K562 (cell line): ENCODE results near the gene GALNT7. TPM values are rescaled to one million over a fixed set of nuclear protein-coding genes. Genes with fewer than 3 reads are reported as not detected.

ENCODE experiments used
- ATAC-seq: fragments of 200-7000 bp; cut with Tn5 transposase; 3 replicates; pipeline ENCODE4 v1.9.1; 2020; ENCODE audit warnings: moderate library complexity
- BruUV-seq: library from RNA; stranded (reverse); fragments of 400-500 nt; replicated peaks from 2 replicates; lab custom pipeline; 2021; lab: Mats Ljungman, UMichigan
- CTCF ChIA-PET: fragments of 300-600 bp; formaldehyde crosslinking; extraction: SDS; loops from one replicate; lab custom pipeline; 2021; ENCODE audit warnings: low intra/inter-chr PET ratio; lab: Yijun Ruan, JAX
- POLR2A ChIA-PET: fragments of 300-600, 350-650 bp; sonication (Branson Sonifier 250); formaldehyde crosslinking; extraction: SDS; loops from one replicate; lab custom pipeline; 2021; ENCODE audit warnings: antibody characterized with exemption, inconsistent platforms; lab: Yijun Ruan, JAX
- DNase-seq, 4 experiments: peaks; one replicate each; pipeline versions ENCODE4 v3.0.0 to v3.0.0-alpha.2; 2011 to 2018; ENCODE audit warnings: low spot score in 3 of 4, mixed read lengths in 3 of 4; ENCODE audit errors: extremely low read depth in 1 of 4
- FAIRE-seq: peaks from 2 replicates; lab custom pipeline; 2011; peaks lifted over from hg19 to GRCh38; lab: Jason Lieb, UNC
- H2AFZ ChIP-seq: 2 replicates; pipeline ENCODE4 v1.6.0; 2011; ENCODE audit warnings: low read depth, low read length, control low read depth, inconsistent platforms
- H3K27ac ChIP-seq: fragments of 200-600 bp; 3 replicates; pipeline ENCODE4 v1.8.0; 2011; ENCODE audit warnings: low read depth, mild to moderate bottlenecking, control low read depth, inconsistent platforms, low read length, moderate library complexity, mixed read lengths; ENCODE audit errors: extremely low read depth
- H3K27me3 ChIP-seq, 2 experiments: fragments of 300-600 bp in 1 of 2; 2 replicates in 1 of 2; 3 replicates in 1 of 2; pipeline versions ENCODE4 v1.6.0 to v1.8.0; 2011; ENCODE audit warnings: inconsistent platforms in 2 of 2, low read length in 2 of 2, mild to moderate bottlenecking in 1 of 2, mixed read lengths in 1 of 2, moderate library complexity in 1 of 2; ENCODE audit not compliant: control insufficient read depth in 2 of 2, insufficient read depth in 2 of 2
- H3K36me3 ChIP-seq: fragments of 300-600 bp; 3 replicates; pipeline ENCODE4 v1.8.0; 2011; ENCODE audit warnings: mild to moderate bottlenecking, low read length, inconsistent platforms; ENCODE audit not compliant: control insufficient read depth, insufficient read depth
- H3K4me1 ChIP-seq, 2 experiments: fragments of 200-600 bp in 1 of 2; replicated peaks in 1 of 2; 2 replicates in 1 of 2; 3 replicates in 1 of 2; pipeline versions ENCODE4 v1.5.1 to v1.8.0; 2011; ENCODE audit warnings: inconsistent platforms in 2 of 2, low read length in 2 of 2, mild to moderate bottlenecking in 1 of 2, mixed read lengths in 1 of 2, moderate library complexity in 1 of 2; ENCODE audit not compliant: control insufficient read depth in 2 of 2, insufficient read depth in 2 of 2
- H3K4me2 ChIP-seq: 2 replicates; pipeline ENCODE4 v1.6.1; 2011; ENCODE audit warnings: low read length, control low read depth, inconsistent platforms, mixed read lengths; ENCODE audit not compliant: insufficient read depth
- H3K4me3 ChIP-seq: fragments of 200-600 bp; sonication (generic), shearing (Covaris generic); 2 replicates; pipeline ENCODE4 v1.5.1; 2016; ENCODE audit warnings: control low read depth, inconsistent platforms
- H3K79me2 ChIP-seq: fragments of 200-600 bp; 3 replicates; pipeline ENCODE4 v1.8.0; 2011; ENCODE audit warnings: low read length, inconsistent platforms; ENCODE audit not compliant: control insufficient read depth, insufficient read depth
- H3K9ac ChIP-seq, 2 experiments: 2 replicates each; pipeline versions ENCODE4 v1.6.0 to v1.6.1; 2011; ENCODE audit warnings: low read depth in 2 of 2, low read length in 2 of 2, control low read depth in 1 of 2, inconsistent platforms in 1 of 2, mild to moderate bottlenecking in 1 of 2, mixed read lengths in 1 of 2; ENCODE audit not compliant: insufficient read depth in 1 of 2
- H3K9me1 ChIP-seq: one replicate; pipeline ENCODE4 v1.6.0; 2011; ENCODE audit warnings: inconsistent platforms, mild to moderate bottlenecking, low read length, moderate library complexity; ENCODE audit not compliant: control insufficient read depth, insufficient read depth
- H3K9me3 ChIP-seq: replicated peaks from 2 replicates; pipeline ENCODE4 v1.5.1; 2011; ENCODE audit warnings: low read depth, low read length, inconsistent platforms; ENCODE audit not compliant: control insufficient read depth, insufficient read depth
- H4K20me1 ChIP-seq: replicated peaks from 2 replicates; pipeline ENCODE4 v1.6.1; 2011; ENCODE audit warnings: low read length, inconsistent platforms, mixed read lengths; ENCODE audit not compliant: control insufficient read depth, insufficient read depth
- E2F3 ChIP-seq: fragments of 250-450 bp; sonication (Bioruptor Pico); IDR thresholded peaks from 2 replicates; pipeline ENCODE4 v1.4.0; 2020; ENCODE audit warnings: mild to moderate bottlenecking
- EZH2 ChIP-seq: IDR thresholded peaks from 2 replicates; pipeline ENCODE4 v1.6.1; 2012; ENCODE audit warnings: low read depth, mild to moderate bottlenecking, inconsistent platforms, low read length, borderline replicate concordance
- NCOA6 ChIP-seq: fragments of 450-650 bp; IDR thresholded peaks from 2 replicates; pipeline ENCODE4 v1.6.1; 2017; ENCODE audit warnings: mild to moderate bottlenecking
- OTX1 ChIP-seq: fragments of 450-650 bp; formaldehyde crosslinking; IDR thresholded peaks from 2 replicates; pipeline ENCODE4 v1.4.0; 2022; ENCODE audit warnings: mild to moderate bottlenecking
- PPARD ChIP-seq: fragments of 250-450 bp; sonication (Bioruptor Pico); IDR thresholded peaks from 2 replicates; pipeline ENCODE4 v1.8.0; 2022; ENCODE audit warnings: inconsistent platforms, mild to moderate bottlenecking, moderate library complexity
- TCF15 ChIP-seq: fragments of 250-450 bp; sonication (Bioruptor Pico); IDR thresholded peaks from 2 replicates; pipeline ENCODE4 v1.8.0; 2022; ENCODE audit warnings: moderate library complexity, mild to moderate bottlenecking, inconsistent platforms
- ZNF444 ChIP-seq: fragments of 250-450 bp; sonication (Bioruptor Pico); IDR thresholded peaks from 2 replicates; pipeline ENCODE4 v1.4.0; 2020; ENCODE audit warnings: mild to moderate bottlenecking, moderate library complexity
- WGBS: fragments of 100-300 bp; shearing (Covaris generic); methylation state at CpG from one replicate; pipeline ENCODE4 v1.1.6; 2016; ENCODE audit warnings: low coverage, mixed read lengths; ENCODE audit not compliant: insufficient coverage; ENCODE audit errors: missing lambda C conversion rate; 5-methylcytosine and 5-hydroxymethylcytosine counted together
- in situ Hi-C: fragments of 300-500 bp; cut with MboI; formaldehyde crosslinking; loops from 4 replicates; pipeline ENCODE4 v1.15.0; 2018; ENCODE audit warnings: inconsistent platforms, mixed read lengths
- intact Hi-C: fragments of 100-400 bp; cut with micrococcal nuclease; formaldehyde crosslinking; loops from 2 replicates; pipeline ENCODE4 v1.14.2; 2022
- polyA plus RNA-seq, 8 experiments: library from polyadenylated mRNA; depleted of rRNA in 4 of 8; stranded (reverse) in 5 of 8; unstranded in 3 of 8; fragments of >200 nt; fragmentation: Nextera tagmentation in 2 of 8; fragmentation: Illumina TruSeq in 1 of 8; extraction: Ambion mirVana in 2 of 8; extraction: Trizol in 1 of 8; gene quantifications; 2 replicates each; pipeline versions ENCODE4 v1.2.1 to v1.2.3, GENCODE V29; 2011 to 2014; ENCODE audit warnings: inconsistent platforms in 1 of 8, missing spikeins in 1 of 8
- total RNA-seq, 7 experiments: library from RNA; depleted of rRNA in 6 of 7; stranded (reverse); fragments of >200 nt in 6 of 7; fragmentation: Illumina TruSeq in 2 of 7; extraction: Trizol in 2 of 7; gene quantifications; 2 replicates each; pipeline versions ENCODE4 v1.2.1 to v1.2.3, GENCODE V29; 2011 to 2021; ENCODE audit warnings: low replicate concordance in 1 of 7
- TF ChIP-seq, protein P1 (sequence below): sonication (generic); formaldehyde crosslinking; IDR thresholded peaks from 2 replicates; pipeline ENCODE4 v1.8.1; 2022; ENCODE audit warnings: missing genetic modification reagents

GALNT7 gene
- total and polyA plus RNA-seq, 9 of the 15 experiments (the other 6 are each of a cell fraction or from before 2014, with no cell fraction given), result 16.7 to 38.7 (median 31.1) TPM

- 91% methylated on average over 2 of the region's 2 CpGs for WGBS
- POLR2A ChIA-PET, result interaction anchor here (0.7 kb wide), 1 partner anchor 14 kb away, joined by 3 read pairs; no protein-coding TSS in a partner anchor
- Histone ChIP-seq H3K27ac (no peak overlapping the region), H3K4me2 (no peak overlapping the region), H3K9ac (no peak overlapping the region), H4K20me1 (peaks cover 14% of the 10 kb centered on the region; the same call in 1 of the 2 replicates), H3K9me3 (no peaks in the 10 kb centered on the region), H3K4me1 (peaks cover 5 to 30% of the 10 kb centered on the region in 2 experiments; a peak in 3 of 5 replicates), H3K36me3 (no peaks in the 10 kb centered on the region), H3K9me1 (no peaks in the 10 kb centered on the region), H3K79me2 (peaks cover 65% of the 10 kb centered on the region), H3K4me3 (no peak overlapping the region), H2AFZ (no peak overlapping the region), H3K27me3 (no peaks in the 10 kb centered on the region)
- DNase-seq (no peak), FAIRE-seq (no peak), ATAC-seq (no peak)
- no TSS peak for BruUV-seq
- in situ Hi-C loops (no loop called here), intact Hi-C loops (no loop called here)
- no peak for TF ChIP-seq NCOA6
- no peak for TF ChIP-seq TCF15 (CRISPR knock-in tag)
- no peak for TF ChIP-seq ZNF444
- TF ChIP-seq, protein P1, sequence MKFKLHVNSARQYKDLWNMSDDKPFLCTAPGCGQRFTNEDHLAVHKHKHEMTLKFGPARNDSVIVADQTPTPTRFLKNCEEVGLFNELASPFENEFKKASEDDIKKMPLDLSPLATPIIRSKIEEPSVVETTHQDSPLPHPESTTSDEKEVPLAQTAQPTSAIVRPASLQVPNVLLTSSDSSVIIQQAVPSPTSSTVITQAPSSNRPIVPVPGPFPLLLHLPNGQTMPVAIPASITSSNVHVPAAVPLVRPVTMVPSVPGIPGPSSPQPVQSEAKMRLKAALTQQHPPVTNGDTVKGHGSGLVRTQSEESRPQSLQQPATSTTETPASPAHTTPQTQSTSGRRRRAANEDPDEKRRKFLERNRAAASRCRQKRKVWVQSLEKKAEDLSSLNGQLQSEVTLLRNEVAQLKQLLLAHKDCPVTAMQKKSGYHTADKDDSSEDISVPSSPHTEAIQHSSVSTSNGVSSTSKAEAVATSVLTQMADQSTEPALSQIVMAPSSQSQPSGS (CRISPR knock-in tag), result no peak
- no peak for TF ChIP-seq OTX1 (CRISPR knock-in tag)
- TF ChIP-seq E2F3 (CRISPR knock-in tag), result no peak
- no peak for TF ChIP-seq PPARD (CRISPR knock-in tag)
- TF ChIP-seq EZH2, result no peak
- CTCF ChIA-PET, result no interaction called here
Measured at GRCh38 chr4:173262375-173262774, 93.8 kb downstream of the GALNT7 start.
